ENCODE results near the gene XPO6. TPM values are rescaled to one million over a fixed set of nuclear protein-coding genes. Genes with fewer than 3 reads are reported as not detected.

XPO6 gene
- polyA plus RNA-seq, 1 donor: 58.1 TPM

GRCh38 chr16:28062847-28063521 is 148.8 kb downstream of the XPO6 start:
- DNase-seq (ENCODE audit: low read depth): no peak

- DNase-seq (ENCODE audit: low read depth): no peak
Measured at GRCh38 chr16:28062261-28062846, 149.4 kb downstream of the XPO6 start.

- no peak for DNase-seq (ENCODE audit: low read depth)
Measured at GRCh38 chr16:28061352-28062101, 150.2 kb downstream of the XPO6 start.

GRCh38 chr16:28059841-28060575 is 151.8 kb downstream of the XPO6 start:
- no peak for DNase-seq (ENCODE audit: low read depth)

GRCh38 chr16:28058839-28059589 is 152.8 kb downstream of the XPO6 start:
- no peak for DNase-seq (ENCODE audit: low read depth)

- DNase-seq (ENCODE audit: low read depth): no peak
Measured at GRCh38 chr16:28057949-28058348, 153.8 kb downstream of the XPO6 start.

GRCh38 chr16:28053461-28053860 is 158.3 kb downstream of the XPO6 start:
- no peak for DNase-seq (ENCODE audit: low read depth)

- DNase-seq (ENCODE audit: low read depth): no peak
Measured at GRCh38 chr16:28052274-28053128, 159.3 kb downstream of the XPO6 start.

GRCh38 chr16:28051486-28051885 is 160.3 kb downstream of the XPO6 start:
- no peak for DNase-seq (ENCODE audit: low read depth)

Other genes with a start within 250 kb of the XPO6 start
- gene GSG1L, start 148.3 kb downstream of the XPO6 start, polyA plus RNA-seq (ENCODE audit: insufficient read length): 2.0 TPM
- 21.8 TPM for gene SBK1, start 80.6 kb upstream of the XPO6 start, polyA plus RNA-seq (ENCODE audit: insufficient read length)
- gene NPIPB6, start 151.5 kb upstream of the XPO6 start, polyA plus RNA-seq (ENCODE audit: insufficient read length): 2.0 TPM
- gene EIF3CL, start 191.9 kb upstream of the XPO6 start, polyA plus RNA-seq (ENCODE audit: insufficient read length): 48.4 TPM

All from forelimb muscle (tissue), 1 donor.